HepG2 (cell line): ENCODE results near the gene ZMYND8. TPM values are rescaled to one million over a fixed set of nuclear protein-coding genes. Genes with fewer than 3 reads are reported as not detected.

Experiments used
- CBX5 ChIP-seq: sonication (generic); formaldehyde crosslinking; IDR thresholded peaks from 2 replicates; pipeline ENCODE4 v1.4.0; 2020; ENCODE audit warnings: missing genetic modification reagents, borderline replicate concordance
- HNF4A ChIP-seq: sonication (generic); formaldehyde crosslinking; IDR thresholded peaks from 2 replicates; pipeline ENCODE4 v1.4.0; 2020; ENCODE audit warnings: missing genetic modification reagents
- HNF4G ChIP-seq, 2 experiments: sonication (generic) in 1 of 2; formaldehyde crosslinking in 1 of 2; IDR thresholded peaks; 2 replicates each; pipeline versions ENCODE4 v1.4.0 to v1.6.1; 2011 to 2020; ENCODE audit warnings: borderline replicate concordance in 2 of 2, low read depth in 2 of 2, mild to moderate bottlenecking in 2 of 2, low read length in 1 of 2, missing genetic modification reagents in 1 of 2, moderate library complexity in 1 of 2
- IRF9 ChIP-seq: sonication (generic); formaldehyde crosslinking; IDR thresholded peaks from 2 replicates; pipeline ENCODE4 v1.8.0; 2022; ENCODE audit warnings: missing genetic modification reagents, mild to moderate bottlenecking, borderline replicate concordance
- NR2F1 ChIP-seq, 2 experiments: fragments of 450-650 bp in 1 of 2; formaldehyde crosslinking in 1 of 2; IDR thresholded peaks; 2 replicates each; pipeline versions ENCODE4 v1.5.0 to v1.6.1; 2016 to 2020; ENCODE audit warnings: mild to moderate bottlenecking in 1 of 2, missing compliant biosample characterization in 1 of 2, missing genetic modification reagents in 1 of 2, moderate library complexity in 1 of 2
- SOX5 ChIP-seq: IDR thresholded peaks from 2 replicates; pipeline ENCODE4 v1.6.1; 2016; ENCODE audit warnings: borderline replicate concordance
- ZNF274 ChIP-seq: sonication (generic); formaldehyde crosslinking; IDR thresholded peaks from 2 replicates; pipeline ENCODE4 v1.5.1; 2020; ENCODE audit warnings: mild to moderate bottlenecking, missing genetic modification reagents
- ZNF383 ChIP-seq: sonication (generic); formaldehyde crosslinking; IDR thresholded peaks from 2 replicates; pipeline ENCODE4 v1.4.0; 2020; ENCODE audit warnings: missing genetic modification reagents, mild to moderate bottlenecking, borderline replicate concordance
- ZNF619 ChIP-seq: sonication (generic); formaldehyde crosslinking; IDR thresholded peaks from 2 replicates; pipeline ENCODE4 v1.4.0; 2020; ENCODE audit warnings: mild to moderate bottlenecking, missing genetic modification reagents
- ZNF891 ChIP-seq: sonication (generic); formaldehyde crosslinking; IDR thresholded peaks from 2 replicates; pipeline ENCODE4 v1.5.0; 2020; ENCODE audit warnings: mild to moderate bottlenecking, missing genetic modification reagents
- polyA plus RNA-seq, 8 experiments: library from polyadenylated mRNA; depleted of rRNA in 3 of 8; stranded (reverse) in 7 of 8; unstranded in 1 of 8; fragments of >200 nt; fragmentation: Illumina TruSeq in 4 of 8; extraction: Trizol in 4 of 8; gene quantifications; 2 replicates each; pipeline versions ENCODE4 v1.2.1 to v1.2.3, GENCODE V29; 2011 to 2016; ENCODE audit warnings: low read depth in 4 of 8, missing spikeins in 1 of 8, mixed read lengths in 1 of 8; ENCODE audit not compliant: insufficient read depth in 1 of 8
- total RNA-seq, 5 experiments: library from RNA; depleted of rRNA; stranded (reverse); fragments of >200 nt; fragmentation: Illumina TruSeq; extraction: Trizol; gene quantifications; 2 replicates each; pipeline ENCODE4 v1.2.3, GENCODE V29; 2016; ENCODE audit warnings: low read depth in 1 of 5
- TF ChIP-seq, protein P1 (sequence below): IDR thresholded peaks from 2 replicates; pipeline ENCODE4 v1.4.0; 2020; ENCODE audit warnings: mild to moderate bottlenecking, missing genetic modification reagents
- TF ChIP-seq, protein P2 (sequence below): sonication (generic); formaldehyde crosslinking; IDR thresholded peaks from 2 replicates; pipeline ENCODE4 v1.5.1; 2020; ENCODE audit warnings: mild to moderate bottlenecking, missing genetic modification reagents, moderate library complexity
- TF ChIP-seq, protein P3 (sequence below): sonication (generic); formaldehyde crosslinking; IDR thresholded peaks from 2 replicates; pipeline ENCODE4 v1.5.1; 2020; ENCODE audit warnings: mild to moderate bottlenecking, missing genetic modification reagents, borderline replicate concordance

ZMYND8 gene
- total and polyA plus RNA-seq, 2 of the 13 experiments (the other 11 are each of a cell fraction or from before 2014, with no cell fraction given), result 53.9 to 84.7 TPM

GRCh38 chr20:47338131-47338628 is 18.3 kb downstream of the ZMYND8 start (continued):
- TF ChIP-seq, protein P1, sequence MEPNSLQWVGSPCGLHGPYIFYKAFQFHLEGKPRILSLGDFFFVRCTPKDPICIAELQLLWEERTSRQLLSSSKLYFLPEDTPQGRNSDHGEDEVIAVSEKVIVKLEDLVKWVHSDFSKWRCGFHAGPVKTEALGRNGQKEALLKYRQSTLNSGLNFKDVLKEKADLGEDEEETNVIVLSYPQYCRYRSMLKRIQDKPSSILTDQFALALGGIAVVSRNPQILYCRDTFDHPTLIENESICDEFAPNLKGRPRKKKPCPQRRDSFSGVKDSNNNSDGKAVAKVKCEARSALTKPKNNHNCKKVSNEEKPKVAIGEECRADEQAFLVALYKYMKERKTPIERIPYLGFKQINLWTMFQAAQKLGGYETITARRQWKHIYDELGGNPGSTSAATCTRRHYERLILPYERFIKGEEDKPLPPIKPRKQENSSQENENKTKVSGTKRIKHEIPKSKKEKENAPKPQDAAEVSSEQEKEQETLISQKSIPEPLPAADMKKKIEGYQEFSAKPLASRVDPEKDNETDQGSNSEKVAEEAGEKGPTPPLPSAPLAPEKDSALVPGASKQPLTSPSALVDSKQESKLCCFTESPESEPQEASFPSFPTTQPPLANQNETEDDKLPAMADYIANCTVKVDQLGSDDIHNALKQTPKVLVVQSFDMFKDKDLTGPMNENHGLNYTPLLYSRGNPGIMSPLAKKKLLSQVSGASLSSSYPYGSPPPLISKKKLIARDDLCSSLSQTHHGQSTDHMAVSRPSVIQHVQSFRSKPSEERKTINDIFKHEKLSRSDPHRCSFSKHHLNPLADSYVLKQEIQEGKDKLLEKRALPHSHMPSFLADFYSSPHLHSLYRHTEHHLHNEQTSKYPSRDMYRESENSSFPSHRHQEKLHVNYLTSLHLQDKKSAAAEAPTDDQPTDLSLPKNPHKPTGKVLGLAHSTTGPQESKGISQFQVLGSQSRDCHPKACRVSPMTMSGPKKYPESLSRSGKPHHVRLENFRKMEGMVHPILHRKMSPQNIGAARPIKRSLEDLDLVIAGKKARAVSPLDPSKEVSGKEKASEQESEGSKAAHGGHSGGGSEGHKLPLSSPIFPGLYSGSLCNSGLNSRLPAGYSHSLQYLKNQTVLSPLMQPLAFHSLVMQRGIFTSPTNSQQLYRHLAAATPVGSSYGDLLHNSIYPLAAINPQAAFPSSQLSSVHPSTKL (CRISPR knock-in tag), result peak; percentile 29; the same call in 1 of the 2 replicates
- TF ChIP-seq ZNF383 (CRISPR knock-in tag) (0 out of 2 replicates have a peak, but pooled peaks have one; percentile 90), ZNF619 (CRISPR knock-in tag) (0 out of 2 replicates have a peak, but pooled peaks have one; percentile 58), SOX5 (CRISPR knock-in tag) (no peak), HNF4G (IDR thresholded peaks at IDR 0.05; ENCODE audit: borderline replicate concordance, low read depth, low read length) (no peak; the same call in 1 of the 2 replicates), HNF4G (CRISPR knock-in tag; IDR thresholded peaks at IDR 0.05; ENCODE audit: borderline replicate concordance, low read depth) (no peak), IRF9 (CRISPR knock-in tag) (0 out of 2 replicates have a peak, but pooled peaks have one; percentile 56), ZNF891 (CRISPR knock-in tag) (0 out of 2 replicates have a peak, but pooled peaks have one; percentile 44), CBX5 (CRISPR knock-in tag) (no peak), ZNF274 (CRISPR knock-in tag) (0 out of 2 replicates have a peak, but pooled peaks have one; percentile 51), NR2F1 (CRISPR knock-in tag; IDR thresholded peaks at IDR 0.05) (no peak), HNF4A (CRISPR knock-in tag) (peak; percentile 60)
- TF ChIP-seq, protein P2, sequence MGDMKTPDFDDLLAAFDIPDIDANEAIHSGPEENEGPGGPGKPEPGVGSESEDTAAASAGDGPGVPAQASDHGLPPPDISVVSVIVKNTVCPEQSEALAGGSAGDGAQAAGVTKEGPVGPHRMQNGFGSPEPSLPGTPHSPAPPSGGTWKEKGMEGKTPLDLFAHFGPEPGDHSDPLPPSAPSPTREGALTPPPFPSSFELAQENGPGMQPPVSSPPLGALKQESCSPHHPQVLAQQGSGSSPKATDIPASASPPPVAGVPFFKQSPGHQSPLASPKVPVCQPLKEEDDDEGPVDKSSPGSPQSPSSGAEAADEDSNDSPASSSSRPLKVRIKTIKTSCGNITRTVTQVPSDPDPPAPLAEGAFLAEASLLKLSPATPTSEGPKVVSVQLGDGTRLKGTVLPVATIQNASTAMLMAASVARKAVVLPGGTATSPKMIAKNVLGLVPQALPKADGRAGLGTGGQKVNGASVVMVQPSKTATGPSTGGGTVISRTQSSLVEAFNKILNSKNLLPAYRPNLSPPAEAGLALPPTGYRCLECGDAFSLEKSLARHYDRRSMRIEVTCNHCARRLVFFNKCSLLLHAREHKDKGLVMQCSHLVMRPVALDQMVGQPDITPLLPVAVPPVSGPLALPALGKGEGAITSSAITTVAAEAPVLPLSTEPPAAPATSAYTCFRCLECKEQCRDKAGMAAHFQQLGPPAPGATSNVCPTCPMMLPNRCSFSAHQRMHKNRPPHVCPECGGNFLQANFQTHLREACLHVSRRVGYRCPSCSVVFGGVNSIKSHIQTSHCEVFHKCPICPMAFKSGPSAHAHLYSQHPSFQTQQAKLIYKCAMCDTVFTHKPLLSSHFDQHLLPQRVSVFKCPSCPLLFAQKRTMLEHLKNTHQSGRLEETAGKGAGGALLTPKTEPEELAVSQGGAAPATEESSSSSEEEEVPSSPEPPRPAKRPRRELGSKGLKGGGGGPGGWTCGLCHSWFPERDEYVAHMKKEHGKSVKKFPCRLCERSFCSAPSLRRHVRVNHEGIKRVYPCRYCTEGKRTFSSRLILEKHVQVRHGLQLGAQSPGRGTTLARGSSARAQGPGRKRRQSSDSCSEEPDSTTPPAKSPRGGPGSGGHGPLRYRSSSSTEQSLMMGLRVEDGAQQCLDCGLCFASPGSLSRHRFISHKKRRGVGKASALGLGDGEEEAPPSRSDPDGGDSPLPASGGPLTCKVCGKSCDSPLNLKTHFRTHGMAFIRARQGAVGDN (CRISPR knock-in tag), result peak; percentile 79
- TF ChIP-seq, protein P3, sequence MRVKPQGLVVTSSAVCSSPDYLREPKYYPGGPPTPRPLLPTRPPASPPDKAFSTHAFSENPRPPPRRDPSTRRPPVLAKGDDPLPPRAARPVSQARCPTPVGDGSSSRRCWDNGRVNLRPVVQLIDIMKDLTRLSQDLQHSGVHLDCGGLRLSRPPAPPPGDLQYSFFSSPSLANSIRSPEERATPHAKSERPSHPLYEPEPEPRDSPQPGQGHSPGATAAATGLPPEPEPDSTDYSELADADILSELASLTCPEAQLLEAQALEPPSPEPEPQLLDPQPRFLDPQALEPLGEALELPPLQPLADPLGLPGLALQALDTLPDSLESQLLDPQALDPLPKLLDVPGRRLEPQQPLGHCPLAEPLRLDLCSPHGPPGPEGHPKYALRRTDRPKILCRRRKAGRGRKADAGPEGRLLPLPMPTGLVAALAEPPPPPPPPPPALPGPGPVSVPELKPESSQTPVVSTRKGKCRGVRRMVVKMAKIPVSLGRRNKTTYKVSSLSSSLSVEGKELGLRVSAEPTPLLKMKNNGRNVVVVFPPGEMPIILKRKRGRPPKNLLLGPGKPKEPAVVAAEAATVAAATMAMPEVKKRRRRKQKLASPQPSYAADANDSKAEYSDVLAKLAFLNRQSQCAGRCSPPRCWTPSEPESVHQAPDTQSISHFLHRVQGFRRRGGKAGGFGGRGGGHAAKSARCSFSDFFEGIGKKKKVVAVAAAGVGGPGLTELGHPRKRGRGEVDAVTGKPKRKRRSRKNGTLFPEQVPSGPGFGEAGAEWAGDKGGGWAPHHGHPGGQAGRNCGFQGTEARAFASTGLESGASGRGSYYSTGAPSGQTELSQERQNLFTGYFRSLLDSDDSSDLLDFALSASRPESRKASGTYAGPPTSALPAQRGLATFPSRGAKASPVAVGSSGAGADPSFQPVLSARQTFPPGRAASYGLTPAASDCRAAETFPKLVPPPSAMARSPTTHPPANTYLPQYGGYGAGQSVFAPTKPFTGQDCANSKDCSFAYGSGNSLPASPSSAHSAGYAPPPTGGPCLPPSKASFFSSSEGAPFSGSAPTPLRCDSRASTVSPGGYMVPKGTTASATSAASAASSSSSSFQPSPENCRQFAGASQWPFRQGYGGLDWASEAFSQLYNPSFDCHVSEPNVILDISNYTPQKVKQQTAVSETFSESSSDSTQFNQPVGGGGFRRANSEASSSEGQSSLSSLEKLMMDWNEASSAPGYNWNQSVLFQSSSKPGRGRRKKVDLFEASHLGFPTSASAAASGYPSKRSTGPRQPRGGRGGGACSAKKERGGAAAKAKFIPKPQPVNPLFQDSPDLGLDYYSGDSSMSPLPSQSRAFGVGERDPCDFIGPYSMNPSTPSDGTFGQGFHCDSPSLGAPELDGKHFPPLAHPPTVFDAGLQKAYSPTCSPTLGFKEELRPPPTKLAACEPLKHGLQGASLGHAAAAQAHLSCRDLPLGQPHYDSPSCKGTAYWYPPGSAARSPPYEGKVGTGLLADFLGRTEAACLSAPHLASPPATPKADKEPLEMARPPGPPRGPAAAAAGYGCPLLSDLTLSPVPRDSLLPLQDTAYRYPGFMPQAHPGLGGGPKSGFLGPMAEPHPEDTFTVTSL (CRISPR knock-in tag), result 0 out of 2 replicates have a peak, but pooled peaks have one; percentile 16
